WI38 (cell line): ENCODE data around the gene ACYP2.

Experiments used
- H3K4me3 ChIP-seq: 2 replicates; pipeline ENCODE4 v1.5.1; 2011; ENCODE audit warnings: low read depth, mild to moderate bottlenecking, control low read depth, low read length
- CTCF ChIP-seq: IDR thresholded peaks from 2 replicates; pipeline ENCODE4 v1.5.1; 2012; ENCODE audit warnings: low read depth, mild to moderate bottlenecking, control low read depth, low read length

ACYP2 gene

GRCh38 chr2:54189539-54189938 lies 74.1 kb downstream of the ACYP2 start:
- no peak overlapping the region for H3K4me3 ChIP-seq
- TF ChIP-seq CTCF: no peak

GRCh38 chr2:54191361-54192135 lies 76.1 kb downstream of the ACYP2 start:
- H3K4me3 ChIP-seq: no peak overlapping the region
- no peak for TF ChIP-seq CTCF

- TF ChIP-seq CTCF: no peak
- no peak overlapping the region for H3K4me3 ChIP-seq
Observed at GRCh38 chr2:54194761-54195750, 79.6 kb downstream of the ACYP2 start.

GRCh38 chr2:54196646-54197045 lies 81.2 kb downstream of the ACYP2 start:
- no peak overlapping the region for H3K4me3 ChIP-seq
- TF ChIP-seq CTCF: no peak

GRCh38 chr2:54204476-54204875 lies 89.1 kb downstream of the ACYP2 start:
- H3K4me3 ChIP-seq: no peak overlapping the region
- TF ChIP-seq CTCF: no peak

GRCh38 chr2:54206596-54206995 lies 91.2 kb downstream of the ACYP2 start:
- peak; percentile 29; the same call in 1 of the 2 replicates for TF ChIP-seq CTCF
- no peak overlapping the region for H3K4me3 ChIP-seq

GRCh38 chr2:54207666-54208195 lies 92.3 kb downstream of the ACYP2 start:
- no peak overlapping the region for H3K4me3 ChIP-seq
- TF ChIP-seq CTCF: no peak
